Measurements from ENCODE around the gene DCPS. TPM values are rescaled to one million over a fixed set of nuclear protein-coding genes. Genes with fewer than 3 reads are reported as not detected.

The DCPS gene
- total RNA-seq, 1 donor from 2014 or later = 7.2 TPM

DNA sequence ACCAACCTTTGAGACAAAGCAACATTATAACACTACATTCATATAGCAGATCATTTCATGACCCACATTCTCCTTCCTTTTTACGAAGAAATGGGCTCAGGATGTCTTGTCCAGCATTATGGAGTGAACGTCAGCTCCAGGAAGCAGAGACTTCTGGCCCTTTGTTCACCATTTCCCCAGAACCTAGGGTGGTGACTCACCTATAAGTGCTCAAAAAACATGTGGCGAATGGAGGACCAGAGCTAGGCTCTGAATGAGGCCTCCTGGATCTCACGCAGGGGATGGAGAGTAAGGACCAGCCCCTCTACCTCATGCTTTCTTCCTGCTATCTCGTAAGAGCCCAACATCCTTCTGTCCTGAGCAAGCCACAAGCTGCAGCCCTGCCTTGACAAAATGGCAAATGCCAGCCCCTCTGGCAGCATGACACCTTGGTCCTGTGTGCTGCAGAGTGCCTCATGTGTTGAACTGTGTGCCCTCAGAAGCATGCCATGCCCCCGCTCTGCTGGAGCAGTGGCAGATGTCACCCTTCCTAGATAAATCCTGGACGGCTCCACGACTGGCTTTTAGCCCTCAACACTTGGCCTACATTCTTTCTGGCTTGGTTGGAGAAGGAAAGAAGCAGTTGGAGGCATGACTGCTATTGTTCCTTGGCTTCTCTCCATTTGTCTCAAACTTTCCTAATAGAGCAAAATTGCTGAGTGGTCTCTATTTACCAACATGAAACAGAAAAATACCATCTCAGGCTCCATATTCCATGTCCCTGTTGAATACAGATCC, 45.1 kb downstream of the DCPS start:
- H3K9me3 Mint-ChIP-seq (ENCODE audit: unreplicated experiment) = peaks cover 4% of the 10 kb centered on the region

DNA sequence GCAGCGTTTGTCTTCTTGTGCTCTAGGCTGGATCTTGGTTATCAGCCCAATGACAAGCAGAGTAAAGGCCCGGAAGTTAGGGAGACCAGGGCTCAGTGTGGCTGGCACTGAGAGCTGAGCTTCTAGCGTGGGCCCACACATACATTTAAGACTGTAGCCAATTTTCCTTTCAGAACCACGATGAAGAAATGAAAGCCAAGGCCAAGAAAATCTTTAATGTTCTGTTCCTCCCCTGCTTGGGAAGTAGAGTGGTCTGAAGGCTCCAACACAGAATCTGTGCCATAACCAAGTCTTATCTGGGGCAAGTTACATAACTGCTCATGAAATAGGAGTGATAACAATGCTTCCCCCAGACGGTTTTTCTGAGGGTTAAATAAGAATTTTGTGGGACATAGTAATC, 47.0 kb downstream of the DCPS start:
- no peaks in the 10 kb centered on the region for H3K36me3 Mint-ChIP-seq (ENCODE audit: unreplicated experiment)
- H3K27ac Mint-ChIP-seq (ENCODE audit: unreplicated experiment) = no peak overlapping the region
- H3K4me1 Mint-ChIP-seq (ENCODE audit: low read depth, unreplicated experiment) = peaks cover 30% of the 10 kb centered on the region
- TF ChIP-seq, protein P1, sequence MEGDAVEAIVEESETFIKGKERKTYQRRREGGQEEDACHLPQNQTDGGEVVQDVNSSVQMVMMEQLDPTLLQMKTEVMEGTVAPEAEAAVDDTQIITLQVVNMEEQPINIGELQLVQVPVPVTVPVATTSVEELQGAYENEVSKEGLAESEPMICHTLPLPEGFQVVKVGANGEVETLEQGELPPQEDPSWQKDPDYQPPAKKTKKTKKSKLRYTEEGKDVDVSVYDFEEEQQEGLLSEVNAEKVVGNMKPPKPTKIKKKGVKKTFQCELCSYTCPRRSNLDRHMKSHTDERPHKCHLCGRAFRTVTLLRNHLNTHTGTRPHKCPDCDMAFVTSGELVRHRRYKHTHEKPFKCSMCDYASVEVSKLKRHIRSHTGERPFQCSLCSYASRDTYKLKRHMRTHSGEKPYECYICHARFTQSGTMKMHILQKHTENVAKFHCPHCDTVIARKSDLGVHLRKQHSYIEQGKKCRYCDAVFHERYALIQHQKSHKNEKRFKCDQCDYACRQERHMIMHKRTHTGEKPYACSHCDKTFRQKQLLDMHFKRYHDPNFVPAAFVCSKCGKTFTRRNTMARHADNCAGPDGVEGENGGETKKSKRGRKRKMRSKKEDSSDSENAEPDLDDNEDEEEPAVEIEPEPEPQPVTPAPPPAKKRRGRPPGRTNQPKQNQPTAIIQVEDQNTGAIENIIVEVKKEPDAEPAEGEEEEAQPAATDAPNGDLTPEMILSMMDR (IDR thresholded peaks at IDR 0.05; ENCODE audit: partially characterized antibody, unreplicated experiment) = no peak
- H3K4me3 Mint-ChIP-seq (ENCODE audit: unreplicated experiment) = no peak overlapping the region
- H3K9me3 Mint-ChIP-seq (ENCODE audit: unreplicated experiment) = peaks cover 4% of the 10 kb centered on the region
- no peak for DNase-seq
- peaks cover 8% of the 10 kb centered on the region for H3K27me3 Mint-ChIP-seq (ENCODE audit: unreplicated experiment)

More for the DNA sequence above, 45.1 kb downstream of the DCPS start:
- peaks cover 8% of the 10 kb centered on the region for H3K27me3 Mint-ChIP-seq (ENCODE audit: unreplicated experiment)
- no peak overlapping the region for H3K4me3 Mint-ChIP-seq (ENCODE audit: unreplicated experiment)
- H3K36me3 Mint-ChIP-seq (ENCODE audit: unreplicated experiment) = no peaks in the 10 kb centered on the region
- no peak for DNase-seq
- TF ChIP-seq, protein P1 (IDR thresholded peaks at IDR 0.05; ENCODE audit: partially characterized antibody, unreplicated experiment) = no peak
- peaks cover 26% of the 10 kb centered on the region for H3K4me1 Mint-ChIP-seq (ENCODE audit: low read depth, unreplicated experiment)
- H3K27ac Mint-ChIP-seq (ENCODE audit: unreplicated experiment) = peak overlapping the region; percentile 4

DNA sequence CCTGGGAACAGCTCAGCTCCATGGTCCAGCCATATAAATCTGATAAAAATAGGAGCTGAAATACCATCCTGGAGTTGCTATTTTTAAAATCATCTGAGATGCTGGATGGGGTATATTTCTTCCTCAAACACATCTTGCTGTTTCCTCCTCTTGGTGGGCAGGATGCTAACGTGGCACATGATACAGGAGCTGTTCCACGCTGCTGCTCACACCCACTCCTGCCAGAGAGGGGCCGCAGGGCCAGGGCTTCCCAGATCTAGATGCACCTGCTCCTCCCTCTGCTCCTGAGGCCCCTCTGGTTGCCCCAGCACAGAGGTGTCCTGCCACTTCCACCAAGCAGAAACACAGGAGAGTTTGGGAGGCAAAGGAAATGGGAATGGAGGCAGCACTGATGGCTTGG, 48.3 kb downstream of the DCPS start:
- peaks cover 4% of the 10 kb centered on the region for H3K9me3 Mint-ChIP-seq (ENCODE audit: unreplicated experiment)
- no peak overlapping the region for H3K4me3 Mint-ChIP-seq (ENCODE audit: unreplicated experiment)
- peaks cover 30% of the 10 kb centered on the region for H3K4me1 Mint-ChIP-seq (ENCODE audit: low read depth, unreplicated experiment)
- TF ChIP-seq, protein P1 (IDR thresholded peaks at IDR 0.05; ENCODE audit: partially characterized antibody, unreplicated experiment) = no peak
- DNase-seq = no peak
- no peaks in the 10 kb centered on the region for H3K36me3 Mint-ChIP-seq (ENCODE audit: unreplicated experiment)
- H3K27ac Mint-ChIP-seq (ENCODE audit: unreplicated experiment) = no peak overlapping the region
- peaks cover 8% of the 10 kb centered on the region for H3K27me3 Mint-ChIP-seq (ENCODE audit: unreplicated experiment)

DNA sequence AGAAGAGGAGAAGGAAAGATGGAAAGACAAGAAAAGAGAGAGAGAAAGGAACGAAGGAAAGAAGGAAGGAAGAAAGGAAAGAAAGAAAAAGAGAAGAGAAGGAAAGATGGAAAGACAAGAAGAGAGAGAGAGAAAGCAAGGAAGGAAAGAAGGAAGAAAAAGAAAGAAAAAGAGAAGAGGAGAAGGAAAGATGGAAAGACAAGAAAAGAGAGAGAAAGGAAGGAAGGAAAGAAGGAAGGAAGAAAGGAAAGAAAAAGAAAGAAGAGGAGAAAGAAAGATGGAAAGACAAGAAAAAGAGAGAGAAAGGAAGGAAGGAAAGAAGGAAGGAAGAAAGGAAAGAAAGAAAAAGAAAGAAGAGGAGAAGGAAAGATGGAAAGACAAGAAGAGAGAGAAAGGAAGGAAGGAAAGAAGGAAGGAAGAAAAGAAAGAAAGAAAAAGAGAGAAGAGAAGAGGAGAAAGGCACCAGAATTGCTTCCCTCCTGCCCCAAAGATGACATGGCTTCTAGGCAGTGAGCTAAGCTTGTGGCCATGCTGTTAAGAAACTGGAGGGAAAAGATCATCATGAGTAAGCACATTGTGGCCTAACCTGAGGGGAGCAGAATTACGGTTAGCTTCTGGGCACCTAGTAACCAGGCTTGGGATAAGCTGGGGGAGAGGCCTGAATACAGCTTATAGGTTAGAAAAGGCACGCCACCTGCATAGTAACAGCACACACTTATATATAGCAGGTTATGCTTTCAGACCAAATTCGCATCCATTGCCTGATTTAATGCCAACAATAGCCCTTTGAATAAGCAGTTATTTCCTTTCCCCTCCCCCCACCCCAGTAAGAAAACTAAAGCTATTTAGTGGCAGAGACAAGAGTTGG, 49.3 kb downstream of the DCPS start:
- Mint-ChIP-seq H3K9me3 (ENCODE audit: unreplicated experiment) (peaks cover 4% of the 10 kb centered on the region), H3K36me3 (ENCODE audit: unreplicated experiment) (no peaks in the 10 kb centered on the region), H3K4me1 (ENCODE audit: low read depth, unreplicated experiment) (peaks cover 37% of the 10 kb centered on the region), H3K4me3 (ENCODE audit: unreplicated experiment) (peak overlapping the region; percentile 75), H3K27ac (ENCODE audit: unreplicated experiment) (no peak overlapping the region), H3K27me3 (ENCODE audit: unreplicated experiment) (peaks cover 10% of the 10 kb centered on the region)
- DNase-seq = no peak
- TF ChIP-seq, protein P1 (IDR thresholded peaks at IDR 0.05; ENCODE audit: partially characterized antibody, unreplicated experiment) = no peak

All from glutamatergic neuron (in vitro differentiated cells).